PC-9 (cell line): ENCODE measurements around the gene KTI12. TPM values are rescaled to one million over a fixed set of nuclear protein-coding genes. Genes with fewer than 3 reads are reported as not detected.

Source experiments
- BruUV-seq: library from RNA; stranded (reverse); fragments of 400-500 nt; replicated peaks from 2 replicates; lab custom pipeline; 2021; lab: Mats Ljungman, UMichigan
- CTCF ChIA-PET: fragments of 300-600 bp; sonication (Branson Sonifier 250); formaldehyde crosslinking; loops from one replicate; lab custom pipeline; 2022; ENCODE audit warnings: antibody characterized with exemption; lab: Charles Lee
- POLR2A ChIA-PET: fragments of 300-600 bp; sonication (Branson Sonifier 250); formaldehyde crosslinking; loops from one replicate; lab custom pipeline; 2022; ENCODE audit warnings: antibody characterized with exemption; ENCODE audit not compliant: unreplicated experiment; lab: Charles Lee
- DNase-seq, 2 experiments: peaks; one replicate each; pipeline versions ENCODE4 v3.0.0 to v3.0.0-alpha.2; 2015 to 2022; ENCODE audit warnings: mixed read lengths in 1 of 2
- H2AFZ ChIP-seq: fragments of 200-600 bp; sonication (generic); 2 replicates; pipeline ENCODE4 v1.8.1; 2017; ENCODE audit warnings: antibody characterized with exemption
- H3F3A ChIP-seq: fragments of 200-600 bp; sonication (generic); 2 replicates; pipeline ENCODE4 v1.8.1; 2017; ENCODE audit warnings: antibody characterized with exemption, mild to moderate bottlenecking, low read depth; ENCODE audit not compliant: insufficient read depth
- H3K27ac ChIP-seq: fragments of 200-600 bp; sonication (generic); 2 replicates; pipeline ENCODE4 v1.6.1; 2016; ENCODE audit warnings: mixed run types
- H3K27me3 ChIP-seq: fragments of 200-600 bp; sonication (generic); 2 replicates; pipeline ENCODE4 v1.6.1; 2016; ENCODE audit warnings: low read depth, mixed run types; ENCODE audit not compliant: insufficient read depth
- H3K36me3 ChIP-seq: fragments of 200-600 bp; sonication (generic); 2 replicates; pipeline ENCODE4 v1.6.1; 2016; ENCODE audit warnings: low read depth, mixed run types
- H3K4me1 ChIP-seq: fragments of 200-600 bp; sonication (generic); replicated peaks from 2 replicates; pipeline ENCODE4 v1.6.1; 2016; ENCODE audit warnings: mixed run types; ENCODE audit not compliant: insufficient read depth
- H3K4me2 ChIP-seq: fragments of 200-600 bp; sonication (generic); 2 replicates; pipeline ENCODE4 v1.6.1; 2017; ENCODE audit warnings: mixed run types
- H3K4me3 ChIP-seq: fragments of 200-600 bp; sonication (generic); 2 replicates; pipeline ENCODE4 v1.6.1; 2016; ENCODE audit warnings: mixed run types
- H3K79me2 ChIP-seq: fragments of 200-600 bp; sonication (generic); 2 replicates; pipeline ENCODE4 v1.6.1; 2017; ENCODE audit warnings: low read depth, mixed run types
- H3K9me2 ChIP-seq: fragments of 200-600 bp; sonication (generic); 2 replicates; pipeline ENCODE4 v1.8.1; 2017; ENCODE audit warnings: mild to moderate bottlenecking; ENCODE audit not compliant: insufficient read depth
- H3K9me3 ChIP-seq: fragments of 200-600 bp; sonication (generic); 2 replicates; pipeline ENCODE4 v1.8.1; 2016; ENCODE audit warnings: low read depth; ENCODE audit not compliant: insufficient read depth
- H4K20me1 ChIP-seq: fragments of 200-600 bp; sonication (generic); 2 replicates; pipeline ENCODE4 v1.8.1; 2017; ENCODE audit not compliant: insufficient read depth
- CTCF ChIP-seq: fragments of 200-600 bp; sonication (generic); conservative IDR thresholded peaks from 2 replicates; pipeline ENCODE4 v1.6.1; 2017; ENCODE audit warnings: mixed run types, antibody characterized with exemption, mild to moderate bottlenecking, moderate library complexity
- EZH2 ChIP-seq: fragments of 200-600 bp; sonication (generic); IDR thresholded peaks from 2 replicates; pipeline ENCODE4 v1.8.0; 2017; ENCODE audit warnings: antibody characterized with exemption, low read depth
- intact Hi-C: fragments of 100-400 bp; cut with micrococcal nuclease; formaldehyde crosslinking; loops from one replicate; pipeline ENCODE4 v1.10.0; 2022; ENCODE audit not compliant: unreplicated experiment
- total RNA-seq: library from RNA; stranded (reverse); gene quantifications from 2 replicates; pipeline ENCODE4 v1.2.3, GENCODE V29; 2021

The KTI12 gene
- total RNA-seq, 1 experiment from 2014 or later: 9.5 TPM

- Histone ChIP-seq H3K4me2 (no peak overlapping the region), H3K4me1 (no peaks in the 10 kb centered on the region; the same call in 1 of the 2 replicates), H3K9me3 (no peaks in the 10 kb centered on the region), H3K4me3 (no peak overlapping the region), H4K20me1 (peaks cover 1% of the 10 kb centered on the region; the same call in 1 of the 2 replicates), H3K27me3 (no peaks in the 10 kb centered on the region), H2AFZ (no peak overlapping the region), H3K79me2 (peaks cover 10% of the 10 kb centered on the region), H3K27ac (no peak overlapping the region), H3K9me2 (no peaks in the 10 kb centered on the region), H3K36me3 (0 out of 2 replicates have a peak, but pooled peaks cover 5% of the 10 kb centered on the region), H3F3A (peaks cover 6% of the 10 kb centered on the region)
- BruUV-seq: no TSS peak
- DNase-seq: peak in 1 of 2 experiments; percentile 57
- no peak for TF ChIP-seq EZH2
- no peak for TF ChIP-seq CTCF
- intact Hi-C loops: no loop called here
- ChIA-PET CTCF (no interaction called here), POLR2A (interaction anchor here (0.6 kb wide), 1 partner anchor 555 kb away, joined by 4 read pairs; no protein-coding TSS in a partner anchor)
These were observed 3.8 kb upstream of the KTI12 start for GRCh38 chr1:52037402-52037814.

- intact Hi-C loops: no loop called here
- POLR2A ChIA-PET: interaction anchor here (0.7 kb wide), 1 partner anchor 19 kb away, joined by 4 read pairs; no protein-coding TSS in a partner anchor
- BruUV-seq: no TSS peak
These were observed 407 bp upstream of the KTI12 start for GRCh38 chr1:52034050-52034384.

GRCh38 chr1:52032785-52033131, 852 bp downstream of the KTI12 start:
- Histone ChIP-seq H3K27me3 (no peaks in the 10 kb centered on the region), H3K4me2 (peak overlapping the region; percentile 93), H3K79me2 (peaks cover 32% of the 10 kb centered on the region), H3F3A (peaks cover 6% of the 10 kb centered on the region), H2AFZ (peak overlapping the region; percentile 86; the same call in 1 of the 2 replicates), H4K20me1 (peaks cover 22% of the 10 kb centered on the region), H3K36me3 (no peaks in the 10 kb centered on the region), H3K27ac (peak overlapping the region; percentile 64), H3K9me3 (no peaks in the 10 kb centered on the region), H3K4me1 (peaks cover 11% of the 10 kb centered on the region), H3K9me2 (no peaks in the 10 kb centered on the region), H3K4me3 (peak overlapping the region; percentile 68)
- DNase-seq: peak; percentile 40 to 54
- TSS peak; percentile 55 for BruUV-seq
- CTCF ChIA-PET: no interaction called here
- no peak for TF ChIP-seq CTCF
- no peak for TF ChIP-seq EZH2
- intact Hi-C loops: loop anchor here (1.0 kb wide), 1 partner anchor 24 kb away; the partner anchor contains the start of gene BTF3L4
- POLR2A ChIA-PET: interaction anchor here (0.7 kb wide), 1 partner anchor 126 kb away, joined by 4 read pairs; no protein-coding TSS in a partner anchor

More at GRCh38 chr1:52034050-52034384, 407 bp upstream of the KTI12 start:
- Histone ChIP-seq H3K9me3 (no peaks in the 10 kb centered on the region), H3K79me2 (peaks cover 32% of the 10 kb centered on the region), H3K4me2 (peak overlapping the region; percentile 93), H2AFZ (peak overlapping the region; percentile 86), H4K20me1 (peaks cover 22% of the 10 kb centered on the region), H3K27me3 (no peaks in the 10 kb centered on the region), H3K27ac (peak overlapping the region; percentile 64), H3K9me2 (no peaks in the 10 kb centered on the region), H3F3A (peaks cover 6% of the 10 kb centered on the region), H3K36me3 (no peaks in the 10 kb centered on the region), H3K4me3 (peak overlapping the region; percentile 68), H3K4me1 (peaks cover 11% of the 10 kb centered on the region)
- TF ChIP-seq EZH2 (no peak), CTCF (no peak)
- CTCF ChIA-PET: interaction anchor here (1.1 kb wide), 1 partner anchor 335 kb away, joined by 3 read pairs; no protein-coding TSS in a partner anchor
- no peak for DNase-seq
